ENCODE measurements around the gene EIF4G3.

DNA sequence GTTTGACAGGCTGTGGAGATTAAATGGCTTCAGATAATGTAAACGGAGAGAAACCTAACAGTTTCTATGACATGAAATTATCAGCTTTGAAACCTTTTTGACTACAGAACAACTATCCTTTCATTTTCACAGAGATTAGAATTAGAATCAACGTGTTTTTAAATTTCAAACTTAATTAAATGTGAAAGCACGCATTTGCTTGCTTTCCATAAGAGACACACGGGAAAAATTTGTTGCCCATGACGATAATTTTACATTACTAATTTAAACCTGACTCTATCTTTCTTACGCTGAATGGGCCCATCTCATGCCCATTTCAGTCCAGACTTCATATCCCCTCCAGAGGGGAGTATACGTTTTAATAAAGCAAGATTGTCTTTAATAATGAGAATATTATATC is 297.9 kb downstream of the EIF4G3 start:
- TF ChIP-seq, protein P1, sequence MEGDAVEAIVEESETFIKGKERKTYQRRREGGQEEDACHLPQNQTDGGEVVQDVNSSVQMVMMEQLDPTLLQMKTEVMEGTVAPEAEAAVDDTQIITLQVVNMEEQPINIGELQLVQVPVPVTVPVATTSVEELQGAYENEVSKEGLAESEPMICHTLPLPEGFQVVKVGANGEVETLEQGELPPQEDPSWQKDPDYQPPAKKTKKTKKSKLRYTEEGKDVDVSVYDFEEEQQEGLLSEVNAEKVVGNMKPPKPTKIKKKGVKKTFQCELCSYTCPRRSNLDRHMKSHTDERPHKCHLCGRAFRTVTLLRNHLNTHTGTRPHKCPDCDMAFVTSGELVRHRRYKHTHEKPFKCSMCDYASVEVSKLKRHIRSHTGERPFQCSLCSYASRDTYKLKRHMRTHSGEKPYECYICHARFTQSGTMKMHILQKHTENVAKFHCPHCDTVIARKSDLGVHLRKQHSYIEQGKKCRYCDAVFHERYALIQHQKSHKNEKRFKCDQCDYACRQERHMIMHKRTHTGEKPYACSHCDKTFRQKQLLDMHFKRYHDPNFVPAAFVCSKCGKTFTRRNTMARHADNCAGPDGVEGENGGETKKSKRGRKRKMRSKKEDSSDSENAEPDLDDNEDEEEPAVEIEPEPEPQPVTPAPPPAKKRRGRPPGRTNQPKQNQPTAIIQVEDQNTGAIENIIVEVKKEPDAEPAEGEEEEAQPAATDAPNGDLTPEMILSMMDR (conservative IDR thresholded peaks at IDR 0.05 in 1 of 2, IDR thresholded peaks at IDR 0.05 in 1 of 2; ENCODE audit: extremely low read depth in 1 of 2, insufficient read depth in 1 of 2, low read depth in 1 of 2, low read length in 2 of 2), result no peak
- no peak for TF ChIP-seq EZH2 (IDR thresholded peaks at IDR 0.05; ENCODE audit: borderline replicate concordance, low read length)
